Activated B cell treated with CpG ODN at 0.5 μM for 24 hours (primary cell): Measurements from ENCODE around the gene CLDN20. TPM values are rescaled to one million over a fixed set of nuclear protein-coding genes. Genes with fewer than 3 reads are reported as not detected.
"Not testable (repeated sequence)": the region's sequence is repeated elsewhere in the genome, so short reads cannot be mapped to it uniquely, and the experiment has no call there.

Experiments
- ATAC-seq: fragments of 200-7000 bp; cut with Tn5 transposase; one replicate; pipeline ENCODE4 v1.10.0; 2021; ENCODE audit warnings: low read depth, mild to moderate bottlenecking, moderate library complexity
- CTCF ChIA-PET: fragments of 350-600 bp; sonication (Branson Sonifier 250); formaldehyde crosslinking; loops from one replicate; lab custom pipeline; 2021; ENCODE audit warnings: antibody characterized with exemption; lab: Charles Lee
- POLR2A ChIA-PET: fragments of 350-600 bp; sonication (Branson Sonifier 250); formaldehyde crosslinking; loops from one replicate; lab custom pipeline; 2021; ENCODE audit warnings: antibody characterized with exemption; lab: Charles Lee
- DNase-seq: peaks from one replicate; pipeline ENCODE4 v3.0.0; 2022
- H3K27ac Mint-ChIP-seq: one replicate; pipeline ENCODE4 v1.8.0; 2020; ENCODE audit warnings: mixed read lengths
- H3K27me3 Mint-ChIP-seq: one replicate; pipeline ENCODE4 v1.8.0; 2021; ENCODE audit warnings: mixed read lengths
- H3K36me3 Mint-ChIP-seq: one replicate; pipeline ENCODE4 v1.8.0; 2021; ENCODE audit warnings: low read depth, mixed read lengths
- H3K4me1 Mint-ChIP-seq: one replicate; pipeline ENCODE4 v1.8.0; 2021; ENCODE audit warnings: mixed read lengths
- H3K4me3 Mint-ChIP-seq: one replicate; pipeline ENCODE4 v1.8.0; 2020; ENCODE audit warnings: mild to moderate bottlenecking, mixed read lengths
- H3K9me3 Mint-ChIP-seq: one replicate; pipeline ENCODE4 v1.8.0; 2020; ENCODE audit warnings: mixed read lengths
- intact Hi-C: fragments of 100-400 bp; cut with micrococcal nuclease; formaldehyde crosslinking; loops from one replicate; pipeline ENCODE4 v1.15.1; 2024
- total RNA-seq: library from RNA; stranded (reverse); gene quantifications from 2 replicates; pipeline ENCODE4 v1.2.3, GENCODE V29; 2022
- TF ChIP-seq, protein P1 (sequence below): fragments of 200-600 bp; IDR thresholded peaks from one replicate; pipeline ENCODE4 v1.8.0; 2022; ENCODE audit warnings: antibody characterized with exemption, mild to moderate bottlenecking

The CLDN20 gene, protein sequence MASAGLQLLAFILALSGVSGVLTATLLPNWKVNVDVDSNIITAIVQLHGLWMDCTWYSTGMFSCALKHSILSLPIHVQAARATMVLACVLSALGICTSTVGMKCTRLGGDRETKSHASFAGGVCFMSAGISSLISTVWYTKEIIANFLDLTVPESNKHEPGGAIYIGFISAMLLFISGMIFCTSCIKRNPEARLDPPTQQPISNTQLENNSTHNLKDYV
- total RNA-seq, result not detected in 2 replicates

DNA sequence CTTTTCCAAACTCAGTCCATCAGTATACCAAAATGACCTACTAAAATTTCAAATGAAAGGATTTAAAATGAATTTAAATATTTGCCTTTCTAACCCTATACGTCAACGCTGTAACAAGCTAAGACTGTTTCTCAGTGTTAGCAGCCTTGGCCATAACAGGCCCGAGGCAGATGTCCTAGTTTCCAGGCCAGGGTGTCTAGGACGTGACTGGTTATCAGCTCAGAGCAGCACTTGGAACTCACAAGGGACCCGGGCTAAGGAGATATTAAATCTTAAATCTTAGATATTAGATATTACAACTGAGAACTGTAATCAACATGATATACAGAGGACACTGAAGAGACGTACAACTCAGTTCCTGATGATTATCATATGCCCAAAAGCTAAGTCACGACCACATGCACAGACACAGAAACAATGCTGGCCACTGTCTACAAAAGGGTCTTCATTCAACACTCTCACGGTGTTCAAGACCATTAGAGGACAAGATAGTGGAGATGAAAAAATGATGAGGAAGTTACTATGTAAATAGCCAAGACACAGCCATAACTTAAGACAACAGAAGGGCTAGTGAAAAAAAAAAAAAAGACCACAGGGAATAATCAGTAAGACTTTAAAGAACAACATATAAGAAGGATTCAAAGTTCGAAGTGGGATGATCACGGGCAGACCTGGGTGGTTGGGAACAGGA is at the start of gene CLDN20:
TSS of gene CLDN20 (plus strand) at position 641 of the 691 bp plus-strand sequence. CDS start 11,707 bp downstream, outside the sequence.
- TF ChIP-seq, protein P1, sequence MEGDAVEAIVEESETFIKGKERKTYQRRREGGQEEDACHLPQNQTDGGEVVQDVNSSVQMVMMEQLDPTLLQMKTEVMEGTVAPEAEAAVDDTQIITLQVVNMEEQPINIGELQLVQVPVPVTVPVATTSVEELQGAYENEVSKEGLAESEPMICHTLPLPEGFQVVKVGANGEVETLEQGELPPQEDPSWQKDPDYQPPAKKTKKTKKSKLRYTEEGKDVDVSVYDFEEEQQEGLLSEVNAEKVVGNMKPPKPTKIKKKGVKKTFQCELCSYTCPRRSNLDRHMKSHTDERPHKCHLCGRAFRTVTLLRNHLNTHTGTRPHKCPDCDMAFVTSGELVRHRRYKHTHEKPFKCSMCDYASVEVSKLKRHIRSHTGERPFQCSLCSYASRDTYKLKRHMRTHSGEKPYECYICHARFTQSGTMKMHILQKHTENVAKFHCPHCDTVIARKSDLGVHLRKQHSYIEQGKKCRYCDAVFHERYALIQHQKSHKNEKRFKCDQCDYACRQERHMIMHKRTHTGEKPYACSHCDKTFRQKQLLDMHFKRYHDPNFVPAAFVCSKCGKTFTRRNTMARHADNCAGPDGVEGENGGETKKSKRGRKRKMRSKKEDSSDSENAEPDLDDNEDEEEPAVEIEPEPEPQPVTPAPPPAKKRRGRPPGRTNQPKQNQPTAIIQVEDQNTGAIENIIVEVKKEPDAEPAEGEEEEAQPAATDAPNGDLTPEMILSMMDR, result no peak
- Mint-ChIP-seq H3K36me3 (peaks cover 69% of the 10 kb centered on the region), H3K9me3 (no peaks in the 10 kb centered on the region), H3K4me1 (peaks cover 14% of the 10 kb centered on the region), H3K27me3 (no peaks in the 10 kb centered on the region), H3K4me3 (no peak within 1 kb of the TSS), H3K27ac (no peak within 1 kb of the TSS)
- ChIA-PET POLR2A (no interaction called here), CTCF (no interaction called here)
- no peak for ATAC-seq
- DNase-seq, result no peak
- intact Hi-C loops, result no loop called here

DNA sequence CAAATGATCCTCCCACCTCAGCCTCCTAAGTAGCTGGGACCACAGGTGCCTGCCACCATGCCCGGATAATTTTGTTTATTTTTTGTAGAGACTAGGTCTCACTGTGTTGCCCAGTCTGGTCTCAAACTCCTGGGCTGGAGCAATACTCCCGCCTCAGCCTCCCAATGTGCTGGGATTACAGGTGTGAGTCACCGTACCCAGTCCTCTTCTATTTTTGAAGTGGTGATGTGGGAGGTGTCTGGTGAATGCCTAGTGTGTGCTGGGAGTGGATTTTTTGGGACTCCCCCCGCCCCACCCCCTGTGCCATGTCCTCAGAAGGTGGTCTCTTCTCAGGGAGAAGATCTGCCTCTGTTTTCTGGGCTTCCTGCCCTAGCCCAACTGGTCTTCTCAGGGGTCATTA is 47.9 kb upstream of the CLDN20 start:
- Mint-ChIP-seq H3K4me1 (no peaks in the 10 kb centered on the region), H3K9me3 (peaks cover 4% of the 10 kb centered on the region), H3K27me3 (no peaks in the 10 kb centered on the region), H3K36me3 (peaks cover 7% of the 10 kb centered on the region), H3K4me3 (no peak overlapping the region), H3K27ac (no peak overlapping the region)
- ATAC-seq (no peak), DNase-seq (no peak)
- intact Hi-C loops, result no loop called here
- CTCF ChIA-PET, result no interaction called here
- POLR2A ChIA-PET, result no interaction called here
- TF ChIP-seq, protein P1, result no peak

DNA sequence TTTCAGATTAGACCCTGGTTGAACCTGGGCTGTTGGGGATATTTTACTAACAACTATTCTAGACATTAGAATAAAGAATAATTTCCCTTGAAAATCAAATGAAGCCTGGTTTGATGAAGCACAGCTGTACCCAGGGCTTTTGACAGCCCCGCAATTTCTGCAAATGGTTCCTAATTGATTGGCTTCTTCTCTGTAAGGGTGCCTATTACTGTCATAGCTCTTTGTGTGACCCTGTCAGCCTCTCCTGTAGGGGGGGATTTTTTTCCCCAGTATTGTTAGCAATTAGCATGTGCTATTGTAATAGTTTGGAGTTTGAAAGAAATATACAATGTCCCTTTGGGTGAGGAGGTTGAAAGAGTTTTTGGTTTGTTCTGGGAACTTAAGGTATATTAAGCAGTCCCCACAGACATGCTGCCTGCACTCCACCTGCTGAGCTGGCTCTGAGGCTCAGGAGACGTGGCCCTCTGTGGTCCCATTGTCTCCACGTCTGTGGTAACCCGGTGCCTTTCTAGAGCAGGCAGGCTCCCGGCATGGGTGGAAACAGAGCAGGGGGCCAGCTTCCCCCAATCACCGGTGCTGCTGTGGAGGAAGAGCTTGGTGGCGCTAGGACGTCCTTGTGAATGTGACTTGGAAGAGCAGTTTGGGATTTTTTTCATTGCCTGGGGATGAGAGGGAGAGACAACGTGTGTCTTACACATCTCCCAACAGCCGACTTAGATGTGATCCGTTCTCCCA is 47.3 kb upstream of the CLDN20 start:
- ATAC-seq (no peak), DNase-seq (no peak)
- H3K27me3 Mint-ChIP-seq, result no peaks in the 10 kb centered on the region
- ChIA-PET POLR2A (no interaction called here), CTCF (no interaction called here)
- intact Hi-C loops, result no loop called here
- H3K4me1 Mint-ChIP-seq, result no peaks in the 10 kb centered on the region
- H3K36me3 Mint-ChIP-seq, result peaks cover 6% of the 10 kb centered on the region
- TF ChIP-seq, protein P1, result no peak
- no peak overlapping the region for H3K4me3 Mint-ChIP-seq
- H3K27ac Mint-ChIP-seq, result no peak overlapping the region
- peaks cover 4% of the 10 kb centered on the region for H3K9me3 Mint-ChIP-seq

DNA sequence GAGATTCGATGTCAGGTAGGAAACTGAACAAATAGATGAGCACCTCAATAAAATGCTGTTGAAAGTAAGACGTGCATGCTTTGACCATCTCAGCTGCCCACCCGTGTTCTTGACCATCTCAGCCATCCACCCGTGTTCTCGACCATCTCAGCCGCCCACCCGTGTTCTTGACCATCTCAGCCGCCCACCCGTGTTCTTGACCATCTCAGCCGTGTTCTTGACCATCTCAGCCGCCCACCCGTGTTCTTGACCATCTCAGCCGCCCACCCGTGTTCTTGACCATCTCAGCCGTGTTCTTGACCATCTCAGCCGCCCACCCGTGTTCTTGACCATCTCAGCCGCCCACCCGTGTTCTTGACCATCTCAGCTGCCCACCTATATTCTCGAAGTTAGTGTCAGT is 45.1 kb upstream of the CLDN20 start:
- POLR2A ChIA-PET, CTCF ChIA-PET, H3K9me3 Mint-ChIP-seq, ATAC-seq, H3K36me3 Mint-ChIP-seq, intact Hi-C loops, H3K4me3 Mint-ChIP-seq, H3K27me3 Mint-ChIP-seq, DNase-seq, H3K27ac Mint-ChIP-seq, H3K4me1 Mint-ChIP-seq: not testable (repeated sequence)

DNA sequence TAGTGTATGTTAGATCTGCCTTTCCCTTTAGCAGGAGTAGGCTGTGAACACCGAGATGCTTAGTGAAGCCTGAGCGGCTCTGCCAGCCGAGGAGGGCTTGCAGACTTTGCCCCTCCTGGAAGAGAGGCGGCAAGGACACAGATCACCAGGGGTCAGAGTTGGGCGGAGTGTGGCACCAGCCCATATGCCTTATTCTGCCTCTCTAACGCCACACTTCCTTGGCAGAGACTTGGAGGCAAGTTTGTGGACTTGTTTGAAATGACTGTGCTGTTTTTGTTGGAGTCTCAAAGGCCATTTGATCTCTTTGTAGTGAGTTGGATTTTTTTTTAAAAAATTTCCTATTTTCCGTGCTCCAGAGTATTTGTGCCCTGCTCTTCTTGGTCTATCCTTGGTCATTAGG is 44.5 kb upstream of the CLDN20 start:
- ATAC-seq, result no peak
- Mint-ChIP-seq H3K27ac (no peak overlapping the region), H3K27me3 (no peaks in the 10 kb centered on the region), H3K9me3 (no peaks in the 10 kb centered on the region), H3K4me1 (no peaks in the 10 kb centered on the region), H3K4me3 (no peak overlapping the region), H3K36me3 (no peaks in the 10 kb centered on the region)
- DNase-seq, result no peak
- TF ChIP-seq, protein P1, result no peak
- CTCF ChIA-PET, result no interaction called here
- POLR2A ChIA-PET, result no interaction called here
- intact Hi-C loops, result no loop called here
